ENCODE measurements around the gene C6orf132.

- TF ChIP-seq KDM5A (IDR thresholded peaks at IDR 0.05; ENCODE audit: low read length) (no peak), MAX (IDR thresholded peaks at IDR 0.05) (no peak), CTCF (IDR thresholded peaks at IDR 0.05; ENCODE audit: control extremely low read depth in 1 of 3, insufficient read depth in 1 of 3, low read depth in 1 of 3, low read length in 3 of 3) (no peak), ZNF274 (IDR thresholded peaks at IDR 0.05; ENCODE audit: borderline replicate concordance, extremely low read depth, low read length) (no peak), CREB1 (IDR thresholded peaks at IDR 0.05) (no peak), CHD2 (IDR thresholded peaks at IDR 0.05; ENCODE audit: low read length) (no peak), POLR2A (IDR thresholded peaks at IDR 0.05; ENCODE audit: control extremely low read depth in 1 of 2, low read depth in 2 of 2, low read length in 2 of 2) (no peak), USF2 (IDR thresholded peaks at IDR 0.05; ENCODE audit: low read length) (no peak), POLR2AphosphoS5 (IDR thresholded peaks at IDR 0.05; ENCODE audit: low read depth, low read length) (no peak), EZH2 (IDR thresholded peaks at IDR 0.05; ENCODE audit: low read depth, low read length, severe bottlenecking) (no peak), TEAD4 (IDR thresholded peaks at IDR 0.05; ENCODE audit: low read depth, low read length) (no peak), HDAC6 (IDR thresholded peaks at IDR 0.05; ENCODE audit: low read depth, low read length) (no peak), NANOG (IDR thresholded peaks at IDR 0.05; ENCODE audit: insufficient read depth, low read depth, low read length, poor library complexity, severe bottlenecking) (no peak)
Observed at GRCh38 chr6:42101186-42101657, 41.2 kb downstream of the C6orf132 start.

Data from H1 (cell line).